GM13976 (cell line): ENCODE measurements around the gene BEST2.
"Not testable (repeated sequence)": the region's sequence is repeated elsewhere in the genome, so short reads cannot be mapped to it uniquely, and the experiment has no call there.

ENCODE experiments used
- DNase-seq: peaks from one replicate; pipeline ENCODE4 v3.0.0; 2012; ENCODE audit warnings: low spot score
- CTCF ChIP-seq: IDR thresholded peaks from 2 replicates; pipeline ENCODE4 v1.5.1; 2012; ENCODE audit warnings: borderline replicate concordance, mild to moderate bottlenecking; ENCODE audit not compliant: insufficient read depth; ENCODE audit errors: extremely low read depth, missing control alignments, control extremely low read depth
- in situ Hi-C: fragments of 300-500 bp; cut with MboI; formaldehyde crosslinking; loops from one replicate; pipeline ENCODE4 v1.12.0; 2022; ENCODE audit warnings: low sequenced_read_pairs, mixed read lengths, inconsistent platforms; ENCODE audit not compliant: unreplicated experiment

The BEST2 gene

DNA sequence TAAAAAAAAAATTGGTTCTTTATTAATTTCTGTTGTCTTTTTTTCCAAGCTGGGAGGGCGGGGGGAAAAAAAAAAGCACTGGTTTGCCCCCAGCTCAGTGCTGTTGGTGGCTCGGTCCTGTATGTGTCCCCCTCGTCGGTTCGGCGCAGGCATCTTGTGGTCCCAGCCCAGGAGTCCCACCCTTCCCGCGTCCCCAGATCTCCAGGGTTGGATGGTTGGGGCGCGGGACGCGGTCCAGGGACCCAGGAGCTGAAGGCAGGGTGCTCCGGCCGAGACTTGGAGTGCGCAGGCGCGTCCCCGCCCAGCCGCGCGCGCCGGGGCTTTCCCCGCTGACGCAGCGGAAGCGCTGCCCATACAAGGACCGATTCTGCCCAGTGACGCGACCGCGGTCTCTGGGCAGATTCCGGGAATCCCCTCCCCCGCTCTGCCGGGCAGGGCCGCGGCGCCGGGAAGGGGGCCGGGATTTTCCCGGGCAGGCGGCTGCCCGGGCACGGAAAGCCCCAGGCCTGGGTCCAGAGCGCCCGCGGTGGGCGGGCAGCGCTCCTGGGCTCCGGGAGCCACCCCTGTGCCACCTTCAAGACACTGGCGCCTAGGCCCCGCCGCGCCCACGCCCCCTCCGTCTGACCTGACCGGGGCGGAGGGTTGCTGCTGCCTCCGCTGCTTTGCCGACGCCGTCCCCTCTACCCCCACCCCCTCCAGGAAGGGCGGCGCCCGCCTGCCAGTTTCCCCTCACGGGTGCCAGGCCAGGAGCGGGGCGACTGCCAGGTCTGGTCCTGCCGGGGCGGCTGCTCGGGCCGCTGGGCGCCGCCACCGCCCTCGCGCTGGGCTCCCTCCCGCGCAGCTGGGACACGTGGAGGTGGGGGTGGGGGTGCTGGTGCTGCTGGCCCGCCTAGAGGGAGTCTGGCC, 42.0 kb downstream of the BEST2 start:
- TF ChIP-seq CTCF: no peak
- in situ Hi-C loops: no loop called here
- peak; percentile 94 for DNase-seq

- in situ Hi-C loops: no loop called here
- TF ChIP-seq CTCF: no peak
- no peak for DNase-seq
Measured at GRCh38 chr19:12794196-12794941, 42.8 kb downstream of the BEST2 start.

- DNase-seq: no peak
- in situ Hi-C loops: no loop called here
- TF ChIP-seq CTCF: no peak
Measured at GRCh38 chr19:12794971-12795381, 43.4 kb downstream of the BEST2 start.

- peak; percentile 87 for TF ChIP-seq CTCF
- DNase-seq: peak; percentile 74
- in situ Hi-C loops: no loop called here
Measured at GRCh38 chr19:12796146-12797071, 44.8 kb downstream of the BEST2 start.

DNA sequence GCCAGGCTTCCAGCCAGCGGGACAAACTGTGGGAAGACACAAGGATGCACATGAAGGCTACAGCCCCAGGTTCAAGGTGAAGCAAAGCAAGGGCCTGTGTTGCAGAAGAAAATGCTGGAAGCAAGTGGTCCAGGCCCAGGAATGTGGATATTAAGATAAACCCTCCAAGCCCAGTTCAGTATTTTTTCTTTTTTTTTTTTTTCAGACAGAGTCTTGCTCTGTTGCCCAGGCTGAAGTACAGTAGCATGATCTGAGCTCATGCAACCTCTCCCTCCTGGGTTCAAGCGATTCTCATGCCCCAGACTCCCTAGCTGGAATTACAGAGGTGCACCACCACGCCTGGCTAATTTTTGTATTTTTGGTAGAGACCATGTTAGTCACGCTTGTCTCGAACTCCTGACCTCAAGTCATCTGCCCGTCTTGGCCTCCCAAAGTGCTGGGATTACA, 45.6 kb downstream of the BEST2 start:
- in situ Hi-C loops: no loop called here
- no peak for TF ChIP-seq CTCF
- DNase-seq: no peak

DNA sequence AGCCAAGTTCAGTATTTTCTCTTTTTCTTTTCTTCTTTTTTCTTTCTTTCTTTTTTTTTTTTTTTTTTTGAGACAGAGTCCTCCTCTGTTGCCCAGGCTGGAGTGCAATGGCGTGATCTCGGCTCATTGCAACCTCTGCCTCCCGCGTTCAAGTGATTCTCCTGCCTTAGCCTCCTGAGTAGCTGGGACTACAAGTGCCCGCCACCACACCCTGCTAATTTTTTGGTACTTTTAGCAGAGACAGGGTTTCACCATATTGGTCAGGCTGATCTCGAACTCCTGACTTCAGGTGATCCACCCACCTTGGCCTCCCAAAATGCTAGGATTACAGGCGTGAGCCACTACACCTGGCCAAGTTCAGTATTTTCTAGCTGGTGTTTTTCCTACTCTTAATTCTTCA, 46.0 kb downstream of the BEST2 start:
- in situ Hi-C loops: not testable (repeated sequence)

More for the DNA sequence above, 46.0 kb downstream of the BEST2 start:
- not testable (repeated sequence) for DNase-seq
